Jurkat, Clone E6-1 (cell line): ENCODE results near the gene SEMA3F.
A peak's percentile ranks its signal among the peaks of the same experiment; 100 is the strongest.

Experiments
- DNase-seq: peaks from one replicate; pipeline ENCODE4 v3.0.0-alpha.2; 2011; ENCODE audit warnings: low read depth, low spot score
- H3K4me3 ChIP-seq: 2 replicates; pipeline ENCODE4 v1.5.1; 2011; ENCODE audit warnings: mild to moderate bottlenecking, low read length, control low read depth, moderate library complexity

SEMA3F gene

GRCh38 chr3:50128001-50128400 is 27.1 kb upstream of the SEMA3F start:
- no peak for DNase-seq
- no peak overlapping the region for H3K4me3 ChIP-seq

GRCh38 chr3:50130436-50130835 is 24.7 kb upstream of the SEMA3F start:
- no peak for DNase-seq
- no peak overlapping the region for H3K4me3 ChIP-seq

- no peak for DNase-seq
- H3K4me3 ChIP-seq = no peak overlapping the region
Observed at GRCh38 chr3:50132421-50133282, 22.5 kb upstream of the SEMA3F start.

- no peak for DNase-seq
- no peak overlapping the region for H3K4me3 ChIP-seq
Observed at GRCh38 chr3:50133283-50133615, 21.9 kb upstream of the SEMA3F start.

GRCh38 chr3:50134367-50134766 is 20.8 kb upstream of the SEMA3F start:
- DNase-seq = no peak
- no peak overlapping the region for H3K4me3 ChIP-seq

- no peak overlapping the region for H3K4me3 ChIP-seq
- no peak for DNase-seq
Observed at GRCh38 chr3:50135964-50136363, 19.2 kb upstream of the SEMA3F start.

- H3K4me3 ChIP-seq = no peak overlapping the region
- no peak for DNase-seq
Observed at GRCh38 chr3:50136714-50137405, 18.3 kb upstream of the SEMA3F start.

- no peak overlapping the region for H3K4me3 ChIP-seq
- DNase-seq = no peak
Observed at GRCh38 chr3:50137531-50137930, 17.6 kb upstream of the SEMA3F start.

GRCh38 chr3:50138266-50139200 is 16.6 kb upstream of the SEMA3F start:
- peak; percentile 15 for DNase-seq
- H3K4me3 ChIP-seq = no peak overlapping the region

GRCh38 chr3:50139308-50139707 is 15.8 kb upstream of the SEMA3F start:
- no peak overlapping the region for H3K4me3 ChIP-seq
- no peak for DNase-seq

- H3K4me3 ChIP-seq = no peak overlapping the region
- DNase-seq = no peak
Observed at GRCh38 chr3:50139718-50140423, 15.3 kb upstream of the SEMA3F start.

GRCh38 chr3:50140990-50141389 is 14.1 kb upstream of the SEMA3F start:
- H3K4me3 ChIP-seq = no peak overlapping the region
- DNase-seq = no peak

- DNase-seq = no peak
- H3K4me3 ChIP-seq = no peak overlapping the region
Observed at GRCh38 chr3:50146316-50146901, 8.7 kb upstream of the SEMA3F start.

GRCh38 chr3:50147016-50147415 is 8.1 kb upstream of the SEMA3F start:
- no peak overlapping the region for H3K4me3 ChIP-seq

GRCh38 chr3:50147447-50147846 is 7.7 kb upstream of the SEMA3F start:
- DNase-seq = no peak
- H3K4me3 ChIP-seq = no peak overlapping the region

More at GRCh38 chr3:50147016-50147415, 8.1 kb upstream of the SEMA3F start:
- DNase-seq = no peak

GRCh38 chr3:50147861-50148260 is 7.3 kb upstream of the SEMA3F start:
- no peak for DNase-seq
- H3K4me3 ChIP-seq = no peak overlapping the region

GRCh38 chr3:50150404-50150750 is 4.7 kb upstream of the SEMA3F start:
- no peak overlapping the region for H3K4me3 ChIP-seq
- DNase-seq = no peak

- H3K4me3 ChIP-seq = no peak overlapping the region
- DNase-seq = no peak
Observed at GRCh38 chr3:50150863-50151686, 4.0 kb upstream of the SEMA3F start.
